K562 (cell line): ENCODE results near the gene TBX1. TPM values are rescaled to one million over a fixed set of nuclear protein-coding genes. Genes with fewer than 3 reads are reported as not detected.

Experiments used
- ATAC-seq: fragments of 200-7000 bp; cut with Tn5 transposase; 3 replicates; pipeline ENCODE4 v1.9.1; 2020; ENCODE audit warnings: moderate library complexity
- BruUV-seq: library from RNA; stranded (reverse); fragments of 400-500 nt; replicated peaks from 2 replicates; lab custom pipeline; 2021; lab: Mats Ljungman, UMichigan
- CTCF ChIA-PET: fragments of 300-600 bp; formaldehyde crosslinking; extraction: SDS; loops from one replicate; lab custom pipeline; 2021; ENCODE audit warnings: low intra/inter-chr PET ratio; lab: Yijun Ruan, JAX
- POLR2A ChIA-PET: fragments of 300-600, 350-650 bp; sonication (Branson Sonifier 250); formaldehyde crosslinking; extraction: SDS; loops from one replicate; lab custom pipeline; 2021; ENCODE audit warnings: antibody characterized with exemption, inconsistent platforms; lab: Yijun Ruan, JAX
- DNase-seq, 4 experiments: peaks; one replicate each; pipeline versions ENCODE4 v3.0.0 to v3.0.0-alpha.2; 2011 to 2018; ENCODE audit warnings: low spot score in 3 of 4, mixed read lengths in 3 of 4; ENCODE audit errors: extremely low read depth in 1 of 4
- FAIRE-seq: peaks from 2 replicates; lab custom pipeline; 2011; peaks lifted over from hg19 to GRCh38; lab: Jason Lieb, UNC
- H2AFZ ChIP-seq: 2 replicates; pipeline ENCODE4 v1.6.0; 2011; ENCODE audit warnings: low read depth, low read length, control low read depth, inconsistent platforms
- H3K27ac ChIP-seq: fragments of 200-600 bp; 3 replicates; pipeline ENCODE4 v1.8.0; 2011; ENCODE audit warnings: low read depth, mild to moderate bottlenecking, control low read depth, inconsistent platforms, low read length, moderate library complexity, mixed read lengths; ENCODE audit errors: extremely low read depth
- H3K27me3 ChIP-seq, 2 experiments: fragments of 300-600 bp in 1 of 2; 2 replicates in 1 of 2; 3 replicates in 1 of 2; pipeline versions ENCODE4 v1.6.0 to v1.8.0; 2011; ENCODE audit warnings: inconsistent platforms in 2 of 2, low read length in 2 of 2, mild to moderate bottlenecking in 1 of 2, mixed read lengths in 1 of 2, moderate library complexity in 1 of 2; ENCODE audit not compliant: control insufficient read depth in 2 of 2, insufficient read depth in 2 of 2
- H3K36me3 ChIP-seq: fragments of 300-600 bp; 3 replicates; pipeline ENCODE4 v1.8.0; 2011; ENCODE audit warnings: mild to moderate bottlenecking, low read length, inconsistent platforms; ENCODE audit not compliant: control insufficient read depth, insufficient read depth
- H3K4me1 ChIP-seq, 2 experiments: fragments of 200-600 bp in 1 of 2; replicated peaks in 1 of 2; 2 replicates in 1 of 2; 3 replicates in 1 of 2; pipeline versions ENCODE4 v1.5.1 to v1.8.0; 2011; ENCODE audit warnings: inconsistent platforms in 2 of 2, low read length in 2 of 2, mild to moderate bottlenecking in 1 of 2, mixed read lengths in 1 of 2, moderate library complexity in 1 of 2; ENCODE audit not compliant: control insufficient read depth in 2 of 2, insufficient read depth in 2 of 2
- H3K4me2 ChIP-seq: 2 replicates; pipeline ENCODE4 v1.6.1; 2011; ENCODE audit warnings: low read length, control low read depth, inconsistent platforms, mixed read lengths; ENCODE audit not compliant: insufficient read depth
- H3K4me3 ChIP-seq: fragments of 200-600 bp; sonication (generic), shearing (Covaris generic); 2 replicates; pipeline ENCODE4 v1.5.1; 2016; ENCODE audit warnings: control low read depth, inconsistent platforms
- H3K79me2 ChIP-seq: fragments of 200-600 bp; 3 replicates; pipeline ENCODE4 v1.8.0; 2011; ENCODE audit warnings: low read length, inconsistent platforms; ENCODE audit not compliant: control insufficient read depth, insufficient read depth
- H3K9ac ChIP-seq, 2 experiments: 2 replicates each; pipeline versions ENCODE4 v1.6.0 to v1.6.1; 2011; ENCODE audit warnings: low read depth in 2 of 2, low read length in 2 of 2, control low read depth in 1 of 2, inconsistent platforms in 1 of 2, mild to moderate bottlenecking in 1 of 2, mixed read lengths in 1 of 2; ENCODE audit not compliant: insufficient read depth in 1 of 2
- H3K9me1 ChIP-seq: one replicate; pipeline ENCODE4 v1.6.0; 2011; ENCODE audit warnings: inconsistent platforms, mild to moderate bottlenecking, low read length, moderate library complexity; ENCODE audit not compliant: control insufficient read depth, insufficient read depth
- H3K9me3 ChIP-seq: replicated peaks from 2 replicates; pipeline ENCODE4 v1.5.1; 2011; ENCODE audit warnings: low read depth, low read length, inconsistent platforms; ENCODE audit not compliant: control insufficient read depth, insufficient read depth
- H4K20me1 ChIP-seq: replicated peaks from 2 replicates; pipeline ENCODE4 v1.6.1; 2011; ENCODE audit warnings: low read length, inconsistent platforms, mixed read lengths; ENCODE audit not compliant: control insufficient read depth, insufficient read depth
- HNRNPL ChIP-seq: fragments of 200-400 bp; formaldehyde crosslinking; IDR thresholded peaks from 2 replicates; pipeline ENCODE4 v1.6.1; 2017; ENCODE audit warnings: low read depth, mild to moderate bottlenecking, low read length
- JUN ChIP-seq, 2 experiments: sonication (generic) in 1 of 2; formaldehyde crosslinking in 1 of 2; IDR thresholded peaks; 2 replicates each; pipeline versions ENCODE4 v1.6.1 to v1.8.0; 2012 to 2022; ENCODE audit warnings: borderline replicate concordance in 2 of 2, mild to moderate bottlenecking in 2 of 2, improper control_type of control experiment in 1 of 2, low read depth in 1 of 2, low read length in 1 of 2, missing genetic modification reagents in 1 of 2
- KLF1 ChIP-seq: fragments of 450-650 bp; IDR thresholded peaks from 2 replicates; pipeline ENCODE4 v1.6.1; 2016; ENCODE audit warnings: missing genetic modification characterization, missing compliant biosample characterization
- MBD2 ChIP-seq: sonication (generic); IDR thresholded peaks from 2 replicates; pipeline ENCODE4 v1.6.1; 2016; ENCODE audit warnings: low read depth, borderline replicate concordance
- MTF1 ChIP-seq: fragments of 250-450 bp; sonication (Bioruptor Pico); IDR thresholded peaks from 2 replicates; pipeline ENCODE4 v1.9.0; 2021; ENCODE audit warnings: moderate library complexity, mild to moderate bottlenecking, inconsistent platforms, borderline replicate concordance
- PHB2 ChIP-seq: fragments of 450-650 bp; IDR thresholded peaks from 2 replicates; pipeline ENCODE4 v1.6.1; 2017; ENCODE audit warnings: low read depth
- RAD21 ChIP-seq, 2 experiments: fragments of 250-450 bp in 1 of 2; fragments of 450-650 bp in 1 of 2; sonication (Bioruptor Pico) in 1 of 2; formaldehyde crosslinking in 1 of 2; IDR thresholded peaks in 1 of 2; conservative IDR thresholded peaks in 1 of 2; 2 replicates each; pipeline versions ENCODE4 v1.4.0 to v1.8.0; 2020 to 2022; ENCODE audit warnings: mild to moderate bottlenecking in 2 of 2, moderate library complexity in 1 of 2
- RBBP5 ChIP-seq: fragments of 200-600 bp; sonication (generic); IDR thresholded peaks from 2 replicates; pipeline ENCODE4 v1.6.1; 2012; ENCODE audit warnings: borderline replicate concordance, mild to moderate bottlenecking, low read length, control low read depth, inconsistent platforms; ENCODE audit not compliant: insufficient read depth, poor library complexity, severe bottlenecking
- THAP12 ChIP-seq: fragments of 250-450 bp; sonication (Bioruptor Pico); IDR thresholded peaks from 2 replicates; pipeline ENCODE4 v1.9.0; 2021; ENCODE audit warnings: mild to moderate bottlenecking, inconsistent platforms
- ZNF23 ChIP-seq: fragments of 250-450 bp; sonication (Bioruptor Pico); IDR thresholded peaks from 2 replicates; pipeline ENCODE4 v1.4.0; 2020; ENCODE audit warnings: mild to moderate bottlenecking
- ZNF778 ChIP-seq: fragments of 450-650 bp; formaldehyde crosslinking; IDR thresholded peaks from 2 replicates; pipeline ENCODE4 v1.4.0; 2020; ENCODE audit warnings: mild to moderate bottlenecking, moderate library complexity
- WGBS: fragments of 100-300 bp; shearing (Covaris generic); methylation state at CpG from one replicate; pipeline ENCODE4 v1.1.6; 2016; ENCODE audit warnings: low coverage, mixed read lengths; ENCODE audit not compliant: insufficient coverage; ENCODE audit errors: missing lambda C conversion rate; 5-methylcytosine and 5-hydroxymethylcytosine counted together
- in situ Hi-C: fragments of 300-500 bp; cut with MboI; formaldehyde crosslinking; loops from 4 replicates; pipeline ENCODE4 v1.15.0; 2018; ENCODE audit warnings: inconsistent platforms, mixed read lengths
- intact Hi-C: fragments of 100-400 bp; cut with micrococcal nuclease; formaldehyde crosslinking; loops from 2 replicates; pipeline ENCODE4 v1.14.2; 2022
- polyA plus RNA-seq, 8 experiments: library from polyadenylated mRNA; depleted of rRNA in 4 of 8; stranded (reverse) in 5 of 8; unstranded in 3 of 8; fragments of >200 nt; fragmentation: Nextera tagmentation in 2 of 8; fragmentation: Illumina TruSeq in 1 of 8; extraction: Ambion mirVana in 2 of 8; extraction: Trizol in 1 of 8; gene quantifications; 2 replicates each; pipeline versions ENCODE4 v1.2.1 to v1.2.3, GENCODE V29; 2011 to 2014; ENCODE audit warnings: inconsistent platforms in 1 of 8, missing spikeins in 1 of 8
- total RNA-seq, 7 experiments: library from RNA; depleted of rRNA in 6 of 7; stranded (reverse); fragments of >200 nt in 6 of 7; fragmentation: Illumina TruSeq in 2 of 7; extraction: Trizol in 2 of 7; gene quantifications; 2 replicates each; pipeline versions ENCODE4 v1.2.1 to v1.2.3, GENCODE V29; 2011 to 2021; ENCODE audit warnings: low replicate concordance in 1 of 7

TBX1 gene
- total and polyA plus RNA-seq, 9 of the 15 experiments (the other 6 are each of a cell fraction or from before 2014, with no cell fraction given): 0.07 to 35.0 (median 3.9) TPM

- TF ChIP-seq ZNF778 (CRISPR knock-in tag): no peak
Measured at GRCh38 chr22:19800761-19801244, 40.2 kb downstream of the TBX1 start (continued).

GRCh38 chr22:19801340-19802000 is 40.9 kb downstream of the TBX1 start:
- BruUV-seq: no TSS peak
- DNase-seq (no peak), FAIRE-seq (no peak), ATAC-seq (peak; percentile 1; the same call in 2 of the 3 replicates)
- Histone ChIP-seq H3K4me3 (no peak overlapping the region), H2AFZ (no peak overlapping the region), H3K79me2 (no peaks in the 10 kb centered on the region), H3K4me2 (no peak overlapping the region), H3K9me1 (no peaks in the 10 kb centered on the region), H3K27ac (no peak overlapping the region), H3K36me3 (0 out of 3 replicates have a peak, but pooled peaks cover 3% of the 10 kb centered on the region), H3K4me1 (peaks cover 7 to 75% of the 10 kb centered on the region in 2 experiments), H4K20me1 (peaks cover 18% of the 10 kb centered on the region; the same call in 1 of the 2 replicates), H3K9me3 (no peaks in the 10 kb centered on the region), H3K9ac (peak overlapping the region in 1 of 2 experiments; percentile 51; a peak in 2 of 4 replicates), H3K27me3 (no peaks in the 10 kb centered on the region)
- intact Hi-C loops (loop anchor here (1.0 to 5.0 kb wide), 2 partner anchors 45 to 51 kb away; partner anchors contain the start of genes GNB1L and RTL10), in situ Hi-C loops (no loop called here)
- CTCF ChIA-PET: interaction anchor here (0.5 to 1.3 kb wide), 4 partner anchors 45 to 88 kb away, joined by 3 to 5 read pairs (median 3); no protein-coding TSS in a partner anchor
- WGBS: 69% methylated on average over 18 of the region's 18 CpGs
- POLR2A ChIA-PET: interaction anchor here (0.6 to 6.8 kb wide), 7 partner anchors 9 to 89 kb away, joined by 3 to 43 read pairs (median 4); no protein-coding TSS in a partner anchor
- TF ChIP-seq MTF1 (CRISPR knock-in tag) (0 out of 2 replicates have a peak, but pooled peaks have one; percentile 10), MBD2 (no peak), HNRNPL (no peak), THAP12 (CRISPR knock-in tag) (peak; percentile 10; the same call in 1 of the 2 replicates), ZNF23 (CRISPR knock-in tag) (no peak), PHB2 (no peak), JUN (IDR thresholded peaks at IDR 0.05; ENCODE audit: borderline replicate concordance, low read depth, low read length) (no peak), JUN (CRISPR knock-in tag; IDR thresholded peaks at IDR 0.05; ENCODE audit: borderline replicate concordance) (no peak), RAD21 (CRISPR knock-in tag; conservative IDR thresholded peaks at IDR 0.05 in 1 of 2, IDR thresholded peaks at IDR 0.05 in 1 of 2) (no peak), KLF1 (0 out of 2 replicates have a peak, but pooled peaks have one; percentile 11), RBBP5 (peak; percentile 27)
